Activated CD8-positive, alpha-beta memory T cell treated with anti-CD3 and anti-CD28 coated beads for 24 hours (primary cell): ENCODE measurements around the gene TMEM54.

Experiments
- DNase-seq: peaks from one replicate; pipeline ENCODE4 v3.0.0-alpha.2; 2020

The TMEM54 gene

DNA sequence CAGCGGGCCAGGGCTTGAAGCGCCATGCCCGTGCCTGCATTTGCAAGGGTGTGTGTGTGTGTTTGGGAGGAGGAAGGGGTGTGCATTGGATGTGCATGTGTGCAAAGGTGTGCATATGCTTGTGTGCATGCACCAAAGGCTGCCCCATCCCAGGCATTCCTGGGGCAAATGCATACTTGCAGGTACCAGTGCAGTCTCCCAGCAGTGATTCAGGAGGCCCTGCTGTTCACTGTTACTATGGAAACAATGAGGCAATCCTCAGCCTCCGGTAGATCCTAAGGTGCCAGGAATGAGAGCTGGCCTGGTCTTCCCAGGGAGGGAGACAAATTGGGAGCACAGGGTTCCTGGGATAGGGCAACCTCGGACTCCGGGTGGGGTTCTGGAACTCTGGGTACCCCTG, 23.0 kb downstream of the TMEM54 start:
- no peak for DNase-seq

DNA sequence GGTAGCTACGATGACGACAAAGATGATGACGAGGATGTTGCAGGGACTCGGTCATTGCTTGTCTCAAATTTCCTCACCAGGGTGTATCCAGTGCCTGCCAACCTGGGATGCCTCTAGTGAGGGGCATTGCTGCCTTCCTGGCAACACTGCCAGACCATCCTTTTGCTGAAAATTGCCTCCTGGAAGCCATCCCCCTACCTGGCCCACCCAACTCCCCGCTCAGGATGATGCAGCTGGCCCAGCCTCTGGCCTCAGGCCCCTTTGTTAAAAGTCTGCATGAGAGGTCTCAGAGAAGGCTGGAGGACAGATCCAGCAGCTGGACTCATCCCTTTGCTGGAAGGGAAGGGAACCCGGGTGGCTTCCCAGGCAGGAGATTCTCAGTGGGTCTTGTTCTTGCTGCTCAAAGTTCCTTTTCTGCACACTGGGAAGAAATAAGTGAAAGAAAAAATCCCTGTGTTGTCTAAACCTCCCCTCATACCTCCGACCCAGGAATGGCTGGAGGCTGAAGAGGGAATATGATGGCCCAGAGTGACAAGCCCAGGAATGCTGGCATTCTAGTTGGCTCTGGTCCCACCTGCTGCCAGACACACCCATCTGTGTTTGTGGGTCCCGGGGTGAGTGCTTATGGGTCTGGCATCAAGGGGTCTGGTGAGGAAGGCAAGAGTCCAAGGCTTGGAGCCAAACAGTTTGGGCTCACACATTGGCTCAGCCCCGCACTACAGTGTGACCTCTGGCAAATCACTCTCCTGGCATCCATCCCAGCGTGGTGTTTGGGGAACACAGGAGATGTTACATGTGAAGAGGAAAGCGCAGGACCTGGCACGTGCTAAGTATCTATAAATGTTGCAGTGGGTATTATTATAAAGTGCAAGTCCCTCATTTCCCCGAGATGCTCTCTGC, 23.7 kb downstream of the TMEM54 start:
- DNase-seq = no peak

DNA sequence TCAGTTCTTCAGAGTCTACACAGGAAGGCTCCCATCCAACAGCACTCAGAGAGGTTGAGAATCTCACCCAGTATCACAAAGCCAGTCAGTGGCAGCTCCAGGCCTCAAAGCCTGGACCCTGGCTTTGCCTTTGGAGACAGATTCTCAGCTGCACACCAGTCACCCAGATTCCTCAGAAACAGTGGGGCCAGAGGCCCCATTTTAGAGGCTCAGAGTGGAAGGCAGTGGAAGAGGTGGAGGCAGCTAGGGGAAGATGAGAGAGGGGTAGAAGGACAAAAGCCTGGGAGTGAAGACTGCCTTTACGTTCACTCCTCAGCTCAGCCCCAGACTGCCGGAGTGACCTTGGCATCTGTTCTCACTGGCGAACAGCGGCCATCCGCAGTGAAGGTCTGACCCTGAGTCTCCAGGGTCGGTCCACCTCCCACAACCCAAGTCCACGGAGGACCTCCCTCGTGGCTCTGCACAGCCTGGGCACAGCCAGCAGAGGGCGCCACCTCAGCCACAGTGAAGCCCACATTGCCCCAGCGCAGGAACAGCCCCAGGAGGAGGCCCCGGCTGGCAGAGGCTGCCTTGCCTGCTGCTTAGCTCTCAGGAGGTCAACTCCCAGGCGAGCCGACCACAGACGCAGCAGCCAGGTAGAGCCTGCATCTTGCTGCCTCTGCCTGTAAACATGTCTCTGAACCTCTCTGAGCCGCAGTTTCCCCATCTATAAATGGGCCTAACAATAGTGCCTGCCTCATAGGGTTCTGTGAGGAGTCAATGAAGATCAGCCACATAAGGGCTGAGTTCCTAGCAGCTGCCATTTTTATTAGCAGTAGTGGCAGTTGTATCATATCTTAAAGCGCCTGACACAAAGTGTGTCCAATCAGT, 24.6 kb downstream of the TMEM54 start:
- DNase-seq = peak; percentile 84

DNA sequence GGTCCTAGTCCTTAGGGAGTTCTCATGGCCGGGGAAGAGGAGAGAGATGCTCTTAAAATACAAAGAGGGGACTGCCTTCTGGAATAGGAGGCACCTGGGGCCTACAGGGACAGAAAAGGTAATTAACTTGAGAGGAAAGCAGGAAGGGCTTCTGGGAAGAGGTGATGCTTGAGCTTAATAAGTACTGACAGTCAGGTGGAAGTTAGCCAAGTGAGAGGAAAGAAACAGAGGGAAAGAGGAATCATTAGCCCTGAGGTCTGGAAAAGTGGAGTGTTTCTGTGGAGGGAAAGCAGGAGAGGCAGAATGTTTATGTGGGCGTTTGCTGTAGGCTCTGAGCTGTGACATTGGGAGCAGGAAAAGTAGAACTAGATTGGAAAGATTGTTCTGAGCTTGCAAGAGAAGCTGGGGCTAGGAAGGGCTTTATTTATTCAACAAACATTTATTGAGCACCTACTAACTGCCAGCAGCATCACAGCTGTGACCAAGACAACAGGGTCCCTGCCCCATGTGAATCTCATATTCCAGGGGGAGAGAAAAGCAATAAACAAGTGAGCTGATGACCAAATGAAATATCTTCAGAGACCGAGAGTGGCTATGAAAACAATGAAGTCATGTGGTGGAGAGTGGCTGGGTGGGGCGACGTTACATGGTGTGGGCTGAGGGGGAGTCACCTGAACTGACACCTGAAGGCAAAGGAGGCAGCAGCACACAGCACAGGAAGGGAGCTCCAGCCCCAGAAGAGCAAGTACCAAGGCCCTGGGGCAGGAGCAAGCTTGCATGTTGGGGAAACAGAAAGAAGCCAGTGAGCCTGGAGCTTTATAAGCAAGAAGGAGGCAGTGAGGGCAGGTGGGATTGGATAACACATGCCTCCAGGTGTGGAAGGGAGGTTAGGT, 26.1 kb downstream of the TMEM54 start:
- DNase-seq = peak; percentile 49

DNA sequence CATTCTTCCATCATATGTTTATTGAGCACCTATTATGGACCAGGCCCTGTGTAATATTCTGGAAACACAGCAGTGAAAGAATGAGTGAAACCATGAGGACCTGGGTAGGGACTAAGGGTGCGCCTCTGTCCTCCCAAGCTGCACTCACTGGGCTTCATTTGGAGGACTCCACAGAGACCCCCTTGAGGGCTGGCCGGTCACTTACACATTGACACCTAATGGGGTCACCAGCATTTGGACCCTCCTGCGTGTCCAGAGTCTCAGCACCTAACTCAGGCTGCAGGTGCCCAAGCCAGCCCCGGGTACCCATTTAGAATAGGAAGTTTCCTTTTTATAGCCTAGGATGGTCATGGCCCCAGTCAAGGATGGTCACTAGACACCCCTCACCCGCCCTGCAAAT, 27.7 kb downstream of the TMEM54 start:
- peak; percentile 50 for DNase-seq

DNA sequence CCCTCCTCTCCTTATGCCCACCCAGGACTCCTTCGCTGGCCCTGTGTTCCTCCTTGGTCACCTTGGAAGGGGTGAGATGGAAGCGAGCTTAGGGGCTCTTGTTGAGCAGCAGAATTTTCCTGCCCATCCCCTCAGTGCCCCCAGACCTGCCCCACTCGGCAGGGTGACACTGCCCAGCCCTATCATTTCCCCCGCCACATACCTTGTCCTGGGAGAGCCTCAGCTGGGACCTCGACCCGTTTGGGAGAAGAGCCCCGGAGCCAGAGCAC, 29.1 kb downstream of the TMEM54 start:
- no peak for DNase-seq

DNA sequence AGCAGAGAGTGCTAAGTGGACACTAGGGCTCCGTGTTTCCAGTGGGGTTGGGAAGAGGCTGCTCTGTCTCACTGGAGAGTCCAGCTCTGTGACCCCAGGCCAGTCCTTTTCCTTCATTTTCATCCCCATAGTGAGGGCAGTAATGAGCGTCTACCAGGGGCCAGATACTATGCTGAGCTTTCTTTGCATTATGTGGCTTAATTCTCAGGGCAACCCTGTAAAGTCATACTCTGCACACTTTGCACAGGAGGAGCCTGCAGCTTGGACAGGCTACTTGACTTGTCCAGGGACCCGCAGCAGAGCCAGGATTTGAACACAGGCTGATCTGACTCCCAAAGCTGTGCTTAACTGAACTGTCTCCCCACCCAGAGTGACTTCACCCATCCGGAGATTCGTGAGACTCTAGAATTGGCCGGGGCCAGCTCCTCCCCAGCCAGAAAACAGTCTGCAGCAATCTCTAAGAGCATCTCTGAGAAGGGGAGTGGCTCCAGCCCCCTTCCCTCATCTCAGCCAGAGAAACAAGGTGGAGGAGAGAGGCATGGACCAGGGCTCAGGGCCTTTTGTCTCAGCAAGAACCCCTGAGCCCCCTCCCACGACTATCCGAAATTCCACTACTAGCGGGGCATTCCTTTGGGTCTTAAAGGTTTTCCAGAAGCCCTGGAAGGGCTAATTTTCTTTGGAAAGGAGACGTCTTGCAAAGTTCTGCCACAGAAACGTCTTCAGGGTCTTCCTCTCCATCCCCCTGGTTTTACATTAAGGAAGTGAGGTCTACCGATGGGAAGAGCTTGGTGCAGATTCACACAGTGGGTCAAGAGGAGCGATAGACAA, 29.6 kb downstream of the TMEM54 start:
- DNase-seq = peak; percentile 63

DNA sequence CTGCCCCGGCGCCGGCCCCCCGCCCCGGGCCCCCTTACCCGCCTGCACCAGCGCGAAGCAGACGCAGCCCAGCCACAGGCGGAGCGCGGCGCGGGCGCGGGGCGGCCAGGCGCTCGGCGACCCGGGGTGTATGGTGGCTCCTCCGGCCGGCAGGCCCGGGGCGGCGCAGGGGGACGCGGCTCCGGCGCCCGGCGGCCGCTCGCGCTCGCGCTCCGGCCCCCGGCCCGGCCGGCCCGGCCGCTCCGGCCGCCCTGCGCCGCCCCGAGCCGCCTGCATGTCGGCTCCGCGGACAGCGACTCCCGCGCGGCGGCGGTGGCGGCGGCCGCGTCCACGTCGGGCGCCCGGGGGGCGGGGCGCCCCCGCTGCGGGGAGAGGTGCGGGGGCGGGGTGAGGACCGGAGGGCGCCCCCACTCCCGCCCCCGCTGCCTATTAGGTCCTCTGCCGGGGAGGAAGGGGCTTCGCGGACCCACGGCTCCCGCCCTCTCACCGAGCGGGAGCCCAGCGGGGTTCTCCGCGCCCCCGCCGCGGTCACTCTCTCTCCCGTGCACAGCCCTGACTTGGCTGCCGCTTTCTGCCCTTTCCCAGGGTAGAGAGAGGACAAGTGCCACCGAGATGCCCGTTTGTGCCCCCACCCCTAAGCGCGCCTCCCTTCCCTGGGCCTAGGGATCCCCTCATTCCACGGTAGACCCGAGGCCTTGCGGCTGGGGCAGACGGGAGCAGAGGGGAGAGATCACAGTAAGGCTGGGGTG, 30.4 kb downstream of the TMEM54 start, which contains the start of gene FNDC5:
Gene FNDC5, minus strand, starts transcription at position 298 of the 749 bp plus-strand sequence.
- no peak for DNase-seq

DNA sequence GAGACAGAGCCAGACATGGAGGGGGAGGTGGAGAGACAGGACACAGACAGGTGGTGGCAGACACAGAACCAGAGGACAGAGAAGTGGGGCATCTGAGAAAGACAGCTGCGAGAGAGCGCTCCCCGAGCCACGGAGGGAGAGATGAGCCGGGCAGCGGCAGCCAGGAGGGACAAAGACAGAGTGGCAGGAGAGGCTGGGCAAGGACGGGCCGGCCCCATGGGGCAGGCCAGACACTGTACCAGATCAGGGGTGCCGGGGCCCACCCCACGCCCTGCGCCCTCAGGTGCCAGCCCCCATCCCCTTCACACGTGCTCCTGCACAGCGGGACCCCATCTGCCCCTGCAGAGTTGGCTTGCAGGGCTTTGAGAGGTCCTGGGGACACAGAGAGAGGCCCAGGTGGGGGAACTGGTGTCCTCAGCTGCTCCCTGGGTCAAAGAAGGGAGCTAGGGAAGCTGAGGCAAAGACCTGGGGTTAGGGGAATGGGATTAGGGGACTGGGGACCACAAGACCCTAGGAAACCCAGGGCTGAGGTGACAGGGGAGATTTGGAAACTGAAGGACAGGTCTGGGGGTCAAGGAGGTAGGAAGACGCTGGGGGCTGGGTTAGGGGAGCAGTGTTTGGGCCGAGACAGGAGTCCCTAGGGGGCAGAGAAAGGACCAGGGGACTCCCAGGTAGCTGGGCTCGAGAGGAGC, 31.1 kb downstream of the TMEM54 start:
- peak; percentile 53 for DNase-seq

DNA sequence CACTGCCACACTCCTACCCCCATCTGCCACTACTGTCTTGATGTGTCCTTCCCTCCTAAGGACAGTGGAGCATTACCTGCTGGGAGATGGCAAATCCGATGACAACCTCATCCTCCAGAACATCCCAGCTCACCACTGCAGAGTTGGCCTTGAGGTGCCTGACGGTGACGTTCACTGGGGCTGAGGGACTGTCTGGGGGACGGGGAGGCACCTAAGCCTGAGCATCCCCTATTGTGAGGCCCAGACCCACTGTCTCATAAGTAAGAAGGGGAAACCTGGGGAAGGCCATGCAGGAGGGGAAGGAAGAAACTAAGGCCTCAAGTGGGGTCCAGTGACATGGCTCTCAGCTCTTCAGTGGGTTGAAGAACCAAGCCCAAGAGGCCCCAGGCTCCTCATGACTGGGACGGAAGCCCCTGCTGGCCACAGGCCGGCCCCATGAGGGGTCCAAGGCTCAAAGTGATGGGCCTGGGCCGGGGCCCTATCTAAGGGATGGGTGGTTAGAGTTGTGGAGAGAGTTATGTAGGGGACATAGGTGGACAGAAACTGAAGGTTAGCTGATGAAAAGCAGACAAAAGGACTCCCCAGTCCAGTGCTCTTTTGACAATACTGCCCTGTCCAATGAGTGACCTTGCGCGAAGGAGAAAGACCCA, 32.3 kb downstream of the TMEM54 start:
- DNase-seq = peak; percentile 52

DNA sequence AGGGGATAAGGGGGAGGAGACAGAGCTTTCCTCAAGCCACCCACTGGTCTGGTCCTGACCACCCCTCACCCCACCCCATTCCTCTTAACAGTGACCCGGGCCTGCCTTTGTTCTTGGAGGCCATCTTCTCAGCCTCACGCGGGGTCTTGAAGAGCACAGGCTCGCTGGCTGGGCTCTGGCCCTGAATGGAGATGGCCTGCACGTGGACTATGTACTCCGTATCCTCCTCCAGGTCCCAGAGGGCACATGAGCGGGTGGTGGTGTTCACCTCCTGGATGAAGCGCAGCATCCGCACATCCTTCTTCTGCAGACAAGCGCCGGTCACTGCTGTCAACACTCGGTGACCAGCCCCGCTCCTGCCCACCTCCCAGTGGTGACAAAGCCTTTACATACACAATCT, 33.1 kb downstream of the TMEM54 start:
- peak; percentile 30 for DNase-seq

DNA sequence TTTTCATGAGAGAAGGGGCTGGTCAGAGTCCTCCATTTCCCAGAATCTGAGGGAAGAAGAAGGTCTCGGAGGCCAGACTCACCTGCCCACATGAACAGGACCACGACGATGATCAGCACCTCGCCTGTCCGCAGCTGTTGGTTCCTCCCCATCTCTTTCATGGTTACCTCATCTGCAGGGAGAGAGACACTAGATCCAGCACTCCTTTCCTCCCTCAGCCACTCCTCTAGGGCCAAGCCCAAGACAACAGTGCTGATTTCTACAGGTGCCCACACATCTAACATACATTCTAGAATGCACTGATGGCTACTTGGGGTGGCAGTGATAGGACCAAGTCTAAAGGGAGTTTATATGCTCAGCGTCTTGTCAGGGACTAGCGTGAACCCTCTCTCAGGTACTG, 33.5 kb downstream of the TMEM54 start:
- peak; percentile 26 for DNase-seq

DNA sequence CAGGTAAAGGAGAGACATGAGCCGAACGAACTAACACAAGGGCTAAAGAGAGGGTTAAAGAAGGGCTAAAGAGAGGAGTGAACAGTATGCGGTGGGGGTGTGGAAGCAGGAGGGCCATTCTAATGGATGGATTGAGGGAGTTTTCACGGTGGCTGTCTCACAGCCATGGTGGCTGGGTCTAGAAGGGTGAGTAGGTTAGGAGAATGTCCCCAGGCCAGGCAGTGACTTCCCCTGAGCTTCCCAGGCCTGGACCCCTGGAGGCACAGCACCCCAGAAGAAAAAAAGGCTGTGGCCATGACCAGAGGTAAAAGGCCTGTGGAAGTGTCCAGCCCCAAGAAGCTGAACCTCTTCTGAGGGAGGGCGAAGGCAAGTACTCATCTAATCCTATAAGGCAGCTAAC, 34.0 kb downstream of the TMEM54 start:
- peak; percentile 21 for DNase-seq

DNA sequence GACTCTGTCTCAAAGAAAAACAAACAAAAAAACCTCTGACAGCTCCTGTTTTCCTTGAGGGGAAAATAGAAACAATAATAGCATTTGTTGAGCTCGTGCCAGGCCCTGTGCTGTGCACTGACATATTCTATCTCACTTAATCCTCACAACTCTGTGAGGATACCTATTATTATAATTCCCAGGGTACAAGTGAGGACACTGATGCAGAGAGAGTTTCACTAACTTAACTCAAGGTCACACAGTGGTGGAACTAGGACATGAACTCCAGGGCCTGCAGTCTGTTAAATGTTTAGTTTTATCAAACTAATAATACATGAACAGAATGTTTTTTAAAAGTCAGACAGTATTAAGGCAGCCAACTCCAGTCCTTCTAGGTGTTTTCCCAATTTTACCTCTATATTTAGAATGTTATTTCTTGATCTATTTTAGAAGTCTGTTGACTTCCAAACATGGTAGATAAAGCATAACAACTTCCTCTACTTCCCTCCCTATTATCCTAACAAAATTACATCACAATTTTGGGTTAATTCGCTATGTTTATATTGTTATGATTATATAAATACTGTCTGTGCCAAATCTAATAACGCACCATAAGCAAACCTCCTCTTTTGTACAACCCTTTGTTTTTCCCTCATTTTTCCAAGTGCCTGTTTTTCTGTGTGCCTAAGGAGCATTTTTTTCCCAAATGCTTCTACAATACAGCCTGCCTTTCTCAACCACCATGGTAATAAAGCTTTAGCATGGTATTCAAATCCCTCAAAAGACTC, 35.4 kb downstream of the TMEM54 start:
- no peak for DNase-seq

DNA sequence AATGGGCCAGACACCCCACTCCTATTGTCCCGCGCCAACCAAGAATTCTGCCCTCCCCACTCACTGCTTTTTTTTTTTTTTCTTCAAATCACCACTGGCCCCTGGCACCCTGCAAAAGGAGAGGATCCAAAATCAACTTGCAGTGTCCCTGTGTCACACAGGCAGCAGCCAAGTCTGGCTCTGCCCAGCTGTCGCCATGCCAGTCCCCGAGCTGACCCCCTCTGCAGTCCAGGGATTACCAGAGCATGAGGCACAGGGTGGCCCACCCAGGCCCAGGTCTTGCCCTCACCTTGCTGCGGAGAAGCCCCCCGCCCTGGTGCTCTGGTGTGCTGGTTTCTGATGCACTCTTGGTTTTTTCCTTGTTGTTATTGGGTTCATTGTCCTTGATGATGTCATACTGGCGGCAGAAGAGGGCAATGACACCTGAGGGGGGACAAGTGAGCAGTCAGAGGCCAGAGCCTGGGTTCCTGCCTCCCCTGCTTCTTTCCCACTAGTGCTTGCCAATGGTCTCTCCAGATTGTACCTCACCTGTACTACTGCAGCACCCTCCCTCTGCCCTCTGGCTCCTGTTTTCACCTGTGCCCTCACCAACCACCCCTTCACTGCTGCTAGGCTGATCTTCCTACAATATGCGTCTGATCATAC, 36.7 kb downstream of the TMEM54 start:
- DNase-seq = no peak

DNA sequence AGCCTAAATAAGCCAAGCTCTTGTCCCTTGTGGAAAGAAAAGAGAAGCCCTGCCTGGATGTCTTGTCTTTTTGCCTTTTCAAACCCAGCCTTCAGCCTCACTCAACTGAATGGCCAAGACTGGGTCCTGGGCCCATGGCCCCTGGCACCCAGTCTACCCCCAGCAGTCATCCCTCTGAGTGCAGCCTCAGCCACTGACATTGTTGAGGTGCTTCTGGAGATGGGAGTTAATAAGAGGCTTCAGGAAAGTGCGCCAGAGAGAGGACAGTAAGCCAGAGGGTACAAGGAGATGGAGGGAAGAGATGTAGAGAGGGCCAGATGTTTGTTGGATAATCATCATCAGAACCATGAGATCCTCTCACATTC, 37.3 kb downstream of the TMEM54 start:
- DNase-seq = peak; percentile 38

DNA sequence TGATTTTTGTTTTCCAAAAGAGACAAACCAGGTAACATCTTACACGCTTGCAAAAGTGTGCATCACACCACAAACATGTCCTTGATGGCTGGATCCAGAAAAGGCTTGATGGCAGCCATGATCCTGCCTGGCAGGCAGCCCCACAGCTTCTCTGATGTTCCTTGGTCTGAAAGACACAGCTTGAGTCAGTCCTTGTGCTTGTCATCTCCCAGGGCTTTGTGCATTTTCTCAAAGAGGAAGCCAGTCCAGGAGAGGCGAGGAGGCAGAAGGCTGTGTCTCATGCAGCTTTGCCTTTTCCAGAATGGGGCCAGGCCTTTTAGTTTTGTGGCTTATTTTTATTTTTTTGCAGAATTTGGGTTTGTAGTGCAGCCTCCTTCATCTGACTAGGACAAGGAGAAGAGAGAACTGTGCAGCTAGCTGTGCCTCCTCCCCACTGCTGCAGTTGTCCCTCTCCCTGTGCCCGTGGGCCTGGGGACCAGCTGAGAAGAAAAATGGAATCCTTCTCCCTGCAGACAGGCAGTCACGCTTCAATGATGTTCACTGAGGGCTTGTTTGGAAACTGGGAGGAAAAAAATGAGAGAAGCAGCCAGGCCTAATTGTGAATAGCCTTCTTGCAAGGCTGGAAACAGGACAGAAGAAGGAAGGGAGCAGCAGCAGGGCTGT, 37.8 kb downstream of the TMEM54 start:
- DNase-seq = no peak
